CD4-positive, alpha-beta T cell treated with Interleukin-12 subunit alpha and Interleukin-12 subunit beta, for 1 hour (primary cell): ENCODE data around the gene FAM193A.
"Not testable (repeated sequence)": the region's sequence is repeated elsewhere in the genome, so short reads cannot be mapped to it uniquely, and the experiment has no call there.

Experiments used
- DNase-seq: peaks from one replicate; pipeline ENCODE4 v3.0.0-alpha.2; 2020

Gene FAM193A

DNA sequence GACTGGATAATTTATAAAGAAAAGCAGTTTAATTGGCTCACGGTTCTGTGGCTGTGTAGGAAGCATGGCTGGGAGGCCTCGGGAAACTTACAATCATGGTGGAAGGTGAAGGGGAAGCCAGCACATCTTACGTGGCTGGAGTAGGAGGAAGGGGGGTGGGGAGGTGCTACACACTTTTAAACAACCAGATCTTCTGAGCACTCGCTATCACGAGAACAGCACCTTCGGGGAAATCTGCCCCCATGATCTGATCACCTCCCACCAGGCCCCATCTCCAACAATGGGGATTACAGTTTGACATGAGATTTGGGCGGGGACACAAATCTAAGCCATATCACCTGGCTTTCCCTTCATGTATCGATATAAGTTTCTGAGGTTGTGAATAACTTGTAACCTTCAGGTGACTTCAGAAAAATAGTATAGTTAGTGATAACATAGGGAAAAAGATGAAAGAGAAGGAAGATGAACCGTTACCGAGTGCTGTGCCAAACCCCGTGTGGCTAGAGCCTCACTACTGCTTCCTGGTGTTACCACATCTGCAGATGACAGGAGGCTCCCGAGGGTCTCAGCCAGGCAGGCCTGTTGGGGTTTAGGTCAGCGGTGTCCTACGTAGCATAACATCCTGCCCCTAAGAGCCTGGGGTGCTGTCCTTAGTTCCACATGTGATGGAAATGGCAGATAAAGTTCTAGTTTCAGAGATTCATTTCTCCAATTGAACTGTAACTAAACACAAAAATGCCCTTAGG, 116.1 kb downstream of the FAM193A start:
- no peak for DNase-seq

DNA sequence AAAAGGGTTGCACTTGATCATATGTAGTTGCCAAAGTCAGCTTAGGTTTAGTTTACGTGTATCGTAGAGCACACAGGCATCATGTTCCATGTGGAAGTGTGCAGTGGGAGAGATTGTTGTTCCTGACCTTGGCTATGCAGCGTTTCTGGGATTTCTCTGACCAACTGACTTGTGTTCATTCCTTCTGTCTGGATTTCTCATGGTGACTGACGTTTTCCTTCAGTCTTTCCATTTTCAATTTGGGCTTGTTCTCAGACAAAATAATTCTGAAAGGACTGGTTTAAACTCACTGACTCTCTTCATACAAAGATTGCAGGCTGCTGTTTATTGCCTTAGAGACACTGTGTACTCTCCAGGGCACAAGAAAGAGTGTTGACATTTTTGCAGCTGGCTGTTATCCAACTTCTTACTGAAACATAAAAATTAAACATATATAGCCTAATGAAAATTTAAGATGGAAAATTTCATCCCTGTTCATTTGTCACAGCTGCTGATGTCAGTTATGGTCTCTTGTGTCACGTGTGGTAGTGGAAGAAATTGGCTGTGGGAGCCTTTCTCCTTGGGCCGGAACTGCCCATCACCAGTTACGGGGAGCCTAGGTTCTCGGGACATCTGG, 124.3 kb downstream of the FAM193A start:
- DNase-seq: no peak

DNA sequence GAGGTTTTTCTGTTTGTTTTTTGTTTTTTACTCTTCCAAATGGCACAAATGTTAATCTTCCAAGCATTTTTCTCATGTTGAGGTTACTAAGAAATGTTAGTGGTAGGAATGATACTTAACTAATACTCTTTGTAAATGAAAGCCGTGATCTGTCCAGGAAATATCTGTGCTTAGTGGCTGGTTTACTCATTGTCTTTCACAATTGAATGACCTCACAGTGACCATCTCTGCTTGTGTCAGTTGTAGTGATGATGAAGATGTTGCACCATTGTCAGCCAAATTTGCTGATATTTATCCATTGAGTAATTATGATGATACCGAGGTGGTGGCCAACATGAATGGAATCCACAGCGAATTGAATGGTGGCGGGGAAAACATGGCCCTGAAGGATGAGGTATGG, 126.2 kb downstream of the FAM193A start:
- no peak for DNase-seq

DNA sequence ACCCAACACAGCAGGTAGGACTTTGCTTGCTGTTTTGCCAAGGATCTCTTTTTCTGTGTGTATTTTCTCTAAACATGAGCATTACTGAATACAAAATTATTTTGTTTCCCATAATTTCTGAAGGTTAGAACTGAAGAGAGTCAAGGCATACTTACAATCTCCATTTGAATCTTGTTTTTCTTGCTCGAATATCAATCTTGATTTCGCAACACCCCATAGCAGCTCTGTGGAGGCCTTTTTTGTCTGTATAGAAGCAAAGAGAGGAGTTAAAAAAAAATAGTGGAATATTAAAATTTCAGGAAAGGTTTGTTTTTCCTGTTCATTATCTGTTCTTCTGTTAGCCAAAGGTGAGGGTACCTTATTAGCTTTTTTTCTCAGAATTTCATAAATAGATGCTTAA, 126.8 kb downstream of the FAM193A start:
- no peak for DNase-seq

DNA sequence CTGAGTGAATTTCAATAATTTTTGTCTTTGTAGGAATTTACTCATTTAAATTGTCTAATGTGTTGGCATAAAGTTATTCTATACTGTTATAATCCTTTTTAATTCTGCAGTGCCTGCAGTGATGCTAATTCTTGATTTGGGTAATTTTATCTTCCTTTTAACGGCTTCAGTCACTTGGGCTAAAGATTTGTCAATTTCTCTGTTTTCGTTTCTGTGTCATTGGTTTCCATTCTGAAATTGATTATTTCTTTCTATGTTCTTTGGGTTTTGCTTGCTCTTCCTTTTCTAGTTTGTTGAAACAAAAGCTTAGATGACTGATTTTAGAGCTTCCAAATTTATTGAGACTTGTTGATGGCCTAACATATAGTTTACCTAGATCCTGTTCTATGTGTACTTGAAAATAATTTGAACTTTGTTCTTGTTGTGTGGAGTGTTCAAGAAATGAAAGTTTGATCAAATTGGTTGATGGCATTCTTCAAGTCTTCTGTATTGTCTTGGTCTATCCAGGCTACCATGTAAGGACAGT, 130.3 kb downstream of the FAM193A start:
- DNase-seq: no peak

DNA sequence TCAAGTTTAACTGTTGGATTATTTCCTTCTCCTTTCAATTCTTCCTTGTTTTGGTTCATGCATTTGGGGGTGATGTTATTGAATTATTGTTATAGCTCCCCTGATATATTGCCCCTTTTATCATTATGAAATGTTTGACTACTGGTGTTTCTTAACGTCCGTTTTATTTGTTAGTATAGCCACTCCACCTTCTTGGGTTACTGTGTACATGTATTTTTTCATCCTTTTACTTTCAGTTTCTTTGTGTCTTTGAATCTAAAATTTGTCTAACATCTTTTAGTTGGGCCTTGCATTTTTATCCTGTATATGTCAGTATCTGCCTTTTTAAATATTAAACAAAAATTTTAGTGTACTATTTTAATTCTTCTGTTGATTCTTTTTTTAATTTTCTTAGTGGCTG, 131.0 kb downstream of the FAM193A start:
- no peak for DNase-seq

DNA sequence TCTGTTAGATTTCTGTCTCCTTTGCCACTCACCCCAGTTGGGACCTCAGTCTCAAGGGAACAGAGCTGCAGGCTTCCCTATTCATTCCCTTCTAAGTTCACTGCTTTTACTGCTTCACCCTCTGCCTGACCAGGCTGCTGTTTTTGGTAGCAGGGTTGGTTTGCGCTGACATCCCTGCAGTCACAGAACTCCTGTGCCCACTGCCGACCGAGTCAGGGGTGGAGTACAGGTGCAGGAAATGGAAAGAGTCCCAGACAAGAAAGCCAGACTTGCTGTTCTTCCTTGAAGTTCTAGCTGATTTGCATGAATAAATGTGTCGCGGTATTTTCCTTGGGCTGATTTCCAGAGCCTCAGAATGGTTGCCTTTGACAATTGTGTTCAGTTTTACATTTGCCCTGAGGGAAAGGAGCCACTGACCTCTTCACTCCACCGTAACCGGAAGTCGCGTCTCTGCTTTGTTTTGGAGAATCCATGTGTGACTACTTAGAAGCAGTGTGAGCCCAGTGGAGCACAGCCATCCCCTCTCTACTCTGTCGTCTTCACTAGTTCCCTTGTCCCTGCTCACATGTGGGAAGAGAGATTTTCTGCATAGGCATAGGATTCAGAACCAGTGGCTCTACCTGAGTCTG, 134.9 kb downstream of the FAM193A start:
- no peak for DNase-seq

DNA sequence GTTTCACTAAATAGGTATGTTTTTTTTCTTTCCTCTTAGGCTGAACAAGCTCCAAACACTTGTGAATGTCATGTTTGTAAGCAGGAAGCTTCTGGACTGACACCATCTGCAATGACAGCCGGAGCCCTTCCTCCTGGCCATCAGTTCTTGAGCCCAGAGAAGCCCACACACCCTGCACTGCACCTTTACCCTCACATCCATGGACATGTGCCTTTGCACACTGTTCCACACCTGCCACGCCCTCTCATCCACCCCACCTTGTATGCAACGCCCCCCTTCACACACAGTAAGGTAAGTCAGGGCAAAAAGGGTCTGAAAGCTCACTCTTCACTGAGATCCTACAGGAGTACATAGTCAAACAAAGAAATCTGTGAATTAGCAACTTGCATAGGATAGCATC, 135.6 kb downstream of the FAM193A start:
- no peak for DNase-seq

DNA sequence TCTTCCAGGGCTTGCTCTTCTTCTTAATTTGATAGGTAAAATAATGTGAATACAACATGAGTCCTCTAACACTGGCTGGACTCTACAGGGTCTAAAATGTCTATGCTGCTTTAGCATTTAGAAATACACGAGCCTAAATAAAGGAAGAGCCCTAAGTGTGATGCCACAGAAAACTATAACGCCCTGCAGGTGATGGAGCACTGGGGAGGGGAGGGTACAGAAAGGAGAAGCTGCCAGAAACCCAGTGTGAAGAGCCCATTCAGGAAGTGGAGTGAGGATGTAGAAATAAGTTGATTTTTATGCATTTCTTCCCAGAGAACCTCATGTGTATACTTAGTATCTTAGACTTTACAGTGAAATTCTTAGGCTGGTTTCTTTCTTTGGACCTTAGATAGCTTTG, 136.3 kb downstream of the FAM193A start:
- DNase-seq: no peak

DNA sequence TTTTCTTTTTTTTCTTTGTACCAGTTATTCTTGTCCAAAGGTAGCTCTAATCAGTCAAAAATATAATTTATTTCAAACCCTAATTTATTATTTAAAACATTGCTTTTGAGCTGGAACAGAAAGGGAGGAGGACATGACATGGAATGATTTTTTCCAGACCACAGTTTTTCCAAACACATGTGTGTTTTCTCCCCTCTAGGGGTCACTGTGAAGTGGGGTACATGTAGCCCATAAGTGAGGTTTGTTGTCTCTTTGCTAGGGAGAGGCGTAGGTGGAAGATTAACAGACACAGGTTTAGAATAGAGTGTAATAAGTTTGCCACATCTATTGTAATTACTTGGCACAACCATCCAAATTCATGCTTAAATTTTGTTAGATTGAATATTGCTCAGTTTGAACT, 136.7 kb downstream of the FAM193A start:
- DNase-seq: no peak

DNA sequence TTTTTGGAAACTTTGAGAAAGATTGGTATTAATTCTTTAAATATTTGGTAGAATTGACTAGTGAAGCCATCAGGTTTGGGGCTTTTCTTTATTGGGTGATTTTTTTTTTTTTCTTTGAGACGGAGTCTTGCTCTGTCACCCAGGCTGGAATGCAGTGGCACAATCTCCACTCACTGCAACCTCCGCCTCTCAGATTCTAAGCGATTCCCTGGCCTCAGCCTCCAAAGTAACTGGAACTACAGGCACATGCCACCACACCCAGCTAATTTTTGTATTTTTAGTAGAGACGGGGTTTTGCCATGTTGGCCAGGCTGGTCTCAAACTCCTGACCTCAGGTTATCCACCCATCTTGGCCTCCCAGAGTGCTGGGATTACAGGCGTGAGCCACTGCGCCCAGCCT, 143.3 kb downstream of the FAM193A start:
- DNase-seq: not testable (repeated sequence)

DNA sequence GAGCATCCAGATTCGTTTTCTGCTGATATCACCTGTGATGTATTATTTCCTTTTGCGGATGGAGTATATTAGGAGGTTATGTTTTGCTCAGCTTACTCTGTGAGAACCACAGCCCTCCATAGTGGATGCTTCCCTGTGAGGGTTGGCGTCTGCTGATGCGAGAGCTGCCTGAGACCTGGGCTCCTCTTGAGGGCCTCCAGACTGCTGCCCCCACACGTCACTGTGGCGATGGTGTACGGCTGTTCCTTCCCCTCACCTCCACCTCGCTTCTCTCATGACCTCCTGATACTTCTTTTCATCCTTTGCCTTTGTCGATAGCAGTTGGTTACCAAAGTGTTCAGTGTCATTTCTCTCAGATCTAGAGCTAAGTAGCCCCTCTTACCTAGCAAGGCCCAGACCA, 148.0 kb downstream of the FAM193A start:
- no peak for DNase-seq

DNA sequence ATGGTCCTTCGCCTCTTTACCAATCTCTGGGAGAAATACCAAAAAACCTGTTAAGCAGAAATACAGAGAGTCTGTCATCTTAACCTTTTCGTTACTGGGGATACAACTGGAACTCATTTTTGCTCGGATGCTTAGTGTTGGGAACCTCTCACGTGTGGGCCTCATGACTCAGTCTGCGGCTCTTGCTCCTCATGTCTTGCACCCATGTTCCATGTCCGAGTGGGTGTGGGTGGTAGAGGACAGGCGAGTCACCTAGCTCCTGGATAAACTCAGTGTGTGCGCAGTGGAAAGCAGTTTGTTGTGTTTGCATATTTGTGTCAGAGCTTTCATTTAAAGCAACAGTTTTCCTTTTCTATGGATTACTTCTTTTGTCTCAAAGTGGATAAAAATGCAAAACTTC, 149.1 kb downstream of the FAM193A start:
- DNase-seq: no peak

DNA sequence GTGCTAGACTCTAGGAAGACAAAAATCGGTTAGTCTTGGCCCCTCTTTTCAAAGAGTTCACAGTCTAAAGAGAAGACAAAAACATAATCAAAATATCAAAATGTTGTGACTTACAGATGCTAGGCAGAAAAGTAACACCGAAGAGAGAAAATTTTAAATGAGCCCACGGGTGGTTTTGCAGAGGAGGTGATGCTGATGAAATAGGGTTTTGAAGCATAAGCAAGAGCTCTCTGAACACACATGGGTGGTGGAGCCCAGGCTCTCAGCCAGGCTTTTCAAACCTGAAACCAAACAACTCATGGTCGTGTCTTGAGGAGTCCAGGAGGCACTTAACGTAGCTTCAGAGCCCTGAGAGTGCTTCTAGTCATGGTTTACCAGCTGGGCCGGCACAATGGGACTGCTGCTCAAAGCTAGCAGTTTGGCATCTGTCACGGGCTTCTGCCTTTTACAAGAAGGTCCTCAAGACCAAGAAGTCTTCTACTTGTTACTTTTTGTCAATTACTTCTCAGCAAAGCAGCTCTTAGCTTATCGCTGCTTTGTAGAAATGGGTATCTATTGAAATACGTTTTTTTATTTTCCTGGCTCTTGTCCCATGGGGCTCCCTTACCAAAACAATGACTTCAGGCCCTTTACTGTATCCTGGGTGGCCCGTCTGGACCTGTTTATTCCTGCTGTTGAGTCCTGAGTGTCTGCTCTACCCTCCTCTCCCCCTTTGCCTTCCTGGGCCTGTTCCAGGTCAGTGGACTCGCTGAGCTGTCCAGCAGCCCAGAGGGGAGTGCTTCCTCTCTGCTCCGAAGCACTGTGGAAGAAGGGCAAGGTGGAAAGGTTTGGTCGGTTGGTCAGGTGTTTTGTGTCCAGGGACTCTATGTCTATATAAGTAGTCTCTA, 150.2 kb downstream of the FAM193A start:
- DNase-seq: no peak

DNA sequence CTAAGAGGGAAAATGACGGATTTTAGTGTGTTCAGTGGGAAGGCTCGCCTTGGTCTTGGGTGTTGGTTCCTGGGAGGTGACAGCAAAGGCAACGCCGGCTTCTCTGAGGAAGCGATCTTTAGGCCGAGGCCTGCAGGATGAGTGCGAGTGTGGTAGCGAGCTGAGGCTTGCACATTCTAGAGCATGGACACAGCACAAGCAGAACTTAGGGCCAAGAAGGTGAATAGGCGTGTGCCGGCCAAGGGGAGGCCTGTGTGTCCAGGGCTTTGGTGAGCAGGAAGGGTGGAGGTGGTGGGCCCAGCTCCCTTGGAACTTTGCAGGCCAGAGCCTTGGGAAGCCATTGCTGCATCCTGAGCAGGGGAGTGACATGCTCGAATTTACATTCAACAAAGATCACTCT, 151.8 kb downstream of the FAM193A start:
- DNase-seq: no peak

DNA sequence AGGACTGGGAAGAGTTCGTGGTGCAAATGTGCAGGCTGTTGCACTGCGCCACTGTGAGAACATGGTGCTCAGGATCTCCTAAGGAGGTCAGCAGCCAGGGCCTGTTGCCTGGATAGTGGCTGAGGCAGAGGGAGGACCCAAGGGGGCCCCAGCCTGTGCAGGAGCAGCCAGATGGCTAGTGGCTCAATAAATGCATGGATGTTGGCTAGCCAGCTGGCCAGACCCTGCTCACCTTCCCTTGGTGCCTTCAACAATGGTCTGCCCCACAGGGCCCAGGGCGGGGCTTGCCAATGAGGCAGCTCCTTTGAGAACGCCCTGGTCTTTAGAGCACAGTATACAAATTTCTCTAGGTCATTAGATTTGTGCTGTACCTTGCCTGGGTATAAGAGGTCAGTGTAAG, 152.2 kb downstream of the FAM193A start:
- no peak for DNase-seq

DNA sequence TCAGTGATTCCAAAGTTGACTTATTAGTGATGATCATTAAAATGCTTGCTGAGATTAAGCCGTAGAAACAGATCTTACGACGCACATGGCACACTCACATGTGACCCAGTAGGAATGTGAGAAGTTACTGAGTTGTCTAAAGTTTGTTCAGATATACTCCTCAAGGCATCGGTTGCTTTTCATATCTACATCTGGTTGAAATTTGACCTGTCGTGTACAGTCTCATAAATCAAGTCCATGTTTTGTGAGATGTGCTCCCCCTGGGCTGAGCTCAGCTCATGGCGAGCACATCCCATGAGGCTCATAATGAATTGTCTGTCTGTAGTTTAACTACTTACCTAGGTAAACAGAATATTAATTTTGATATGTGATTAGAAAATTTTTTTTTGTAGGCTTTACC, 152.7 kb downstream of the FAM193A start:
- no peak for DNase-seq

DNA sequence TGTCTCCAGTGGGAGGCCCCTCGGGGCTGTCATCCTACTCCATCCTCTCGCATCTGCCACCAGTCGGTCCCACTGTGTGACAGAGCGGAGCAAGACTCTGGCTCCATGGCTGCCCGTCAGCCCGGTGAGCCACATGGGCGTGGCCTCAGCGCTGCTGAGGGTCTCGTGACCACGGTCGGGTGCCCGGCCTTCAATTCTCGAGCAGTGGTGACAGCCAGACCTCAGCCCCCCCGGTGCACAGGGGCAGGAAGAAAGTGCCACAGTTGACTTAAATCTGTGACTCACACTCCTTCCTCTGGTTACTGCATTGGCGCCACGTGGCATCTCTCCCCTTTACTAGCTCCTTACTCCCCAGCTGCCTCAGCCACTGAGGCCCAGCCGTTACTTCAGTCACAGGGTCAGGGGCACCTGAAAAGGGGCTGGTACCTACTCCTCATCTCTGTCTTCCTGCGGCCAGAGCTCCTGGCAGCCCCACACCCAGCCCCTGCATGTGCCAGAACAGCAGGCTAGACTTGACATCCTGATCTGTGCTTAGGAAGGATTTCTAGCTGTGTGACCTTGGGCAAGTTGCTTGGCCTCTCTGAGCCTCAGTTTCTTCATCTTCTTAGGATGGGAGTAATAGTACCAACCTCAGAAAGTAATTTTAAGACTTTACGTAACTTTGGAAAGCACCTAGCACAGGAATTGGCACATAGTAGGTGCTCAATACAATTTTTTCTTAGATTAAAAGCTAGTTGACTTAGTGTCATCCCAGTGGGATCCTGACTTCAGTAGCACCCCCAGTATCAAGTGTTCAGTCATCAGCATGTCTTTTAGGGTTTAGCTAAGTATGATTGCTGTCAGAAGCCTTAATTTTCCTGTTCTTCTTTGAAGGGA, 153.6 kb downstream of the FAM193A start:
- DNase-seq: peak; percentile 16

DNA sequence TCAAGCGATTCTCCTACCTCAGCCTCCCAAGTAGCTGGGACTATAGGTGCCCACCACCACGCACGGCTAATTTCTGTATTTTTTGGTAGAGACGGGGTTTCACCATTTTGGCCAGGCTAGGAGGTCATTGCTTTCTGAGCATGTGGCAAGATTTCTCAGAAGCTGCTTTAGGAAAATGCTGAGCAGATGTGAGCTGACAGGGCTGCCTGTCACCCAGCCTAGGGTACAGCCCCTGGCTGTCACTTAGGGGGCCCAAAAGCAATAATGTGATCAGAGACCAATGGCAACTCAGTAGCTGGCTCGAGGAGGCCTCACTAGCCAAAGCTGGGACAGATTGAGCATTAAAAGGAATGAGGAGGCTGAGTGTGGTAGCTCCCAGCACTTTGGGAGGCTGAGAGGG, 154.9 kb downstream of the FAM193A start:
- no peak for DNase-seq

DNA sequence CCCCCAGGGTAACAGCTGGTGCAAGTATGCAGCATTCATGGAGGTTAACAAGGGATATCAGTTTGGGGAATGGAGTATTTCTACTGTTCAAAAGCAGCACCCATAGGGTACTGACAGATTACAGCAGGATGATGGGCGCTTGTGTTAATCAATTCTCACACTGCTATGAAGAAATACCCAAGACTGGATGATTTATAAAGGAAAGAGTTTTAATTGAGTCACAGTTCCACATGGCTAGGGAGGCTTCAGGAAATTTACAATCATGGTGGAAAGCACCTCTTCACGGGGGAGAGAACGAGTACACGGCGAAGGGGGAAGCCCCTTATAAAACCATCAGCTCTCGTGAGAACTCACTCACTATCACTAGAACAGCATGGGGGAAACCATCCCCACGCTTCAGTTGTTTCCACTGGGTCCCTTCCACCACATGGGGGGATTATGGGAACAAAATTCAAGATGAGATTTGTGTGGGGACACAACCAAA, 155.5 kb downstream of the FAM193A start:
- DNase-seq: no peak

DNA sequence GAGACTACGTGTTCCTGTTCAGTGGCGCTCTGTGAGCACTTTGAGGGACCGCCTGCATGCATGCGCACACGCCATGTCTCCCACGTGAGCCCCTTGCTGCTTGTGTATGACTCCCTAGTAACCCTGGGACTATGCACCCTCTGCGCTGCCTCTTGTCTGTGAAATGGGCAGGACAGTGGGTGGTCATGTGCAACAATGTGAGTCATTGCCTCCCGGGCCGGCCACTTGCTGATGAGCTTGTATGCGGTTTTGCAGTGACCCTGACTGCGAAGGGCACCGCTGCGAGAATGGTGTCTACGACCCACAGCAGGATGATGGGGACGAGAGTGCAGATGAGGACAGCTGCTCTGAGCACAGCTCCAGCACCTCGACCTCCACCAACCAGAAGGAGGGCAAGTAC, 158.2 kb downstream of the FAM193A start:
- DNase-seq: no peak
